ENCODE measurements around the gene CBX2.
"Not testable (repeated sequence)": the region's sequence is repeated elsewhere in the genome, so short reads cannot be mapped to it uniquely, and the experiment has no call there.

The CBX2 gene

DNA sequence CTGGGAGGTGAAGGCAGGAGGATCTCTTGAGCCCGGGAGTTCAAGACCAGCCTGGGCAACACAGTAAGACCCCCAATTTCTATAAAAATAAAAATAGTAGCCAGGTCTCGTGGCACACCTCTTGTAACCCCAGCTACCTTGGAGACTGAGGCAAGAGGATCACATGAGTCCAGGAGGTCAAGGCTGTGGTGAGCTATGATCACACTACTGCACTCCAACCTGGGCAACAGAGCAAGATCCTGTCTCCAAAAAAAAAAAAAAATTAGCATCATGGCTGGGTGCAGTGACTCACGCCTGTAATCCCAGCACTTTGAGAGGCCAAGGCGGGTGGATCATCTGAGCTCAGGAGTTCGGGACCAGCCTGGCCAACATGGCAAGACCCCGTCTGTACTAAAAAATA is 6.7 kb upstream of the CBX2 start:
- FAIRE-seq (no peak), DNase-seq (ENCODE audit: insufficient read length, low spot score) (no peak)
- TF ChIP-seq, protein P1, sequence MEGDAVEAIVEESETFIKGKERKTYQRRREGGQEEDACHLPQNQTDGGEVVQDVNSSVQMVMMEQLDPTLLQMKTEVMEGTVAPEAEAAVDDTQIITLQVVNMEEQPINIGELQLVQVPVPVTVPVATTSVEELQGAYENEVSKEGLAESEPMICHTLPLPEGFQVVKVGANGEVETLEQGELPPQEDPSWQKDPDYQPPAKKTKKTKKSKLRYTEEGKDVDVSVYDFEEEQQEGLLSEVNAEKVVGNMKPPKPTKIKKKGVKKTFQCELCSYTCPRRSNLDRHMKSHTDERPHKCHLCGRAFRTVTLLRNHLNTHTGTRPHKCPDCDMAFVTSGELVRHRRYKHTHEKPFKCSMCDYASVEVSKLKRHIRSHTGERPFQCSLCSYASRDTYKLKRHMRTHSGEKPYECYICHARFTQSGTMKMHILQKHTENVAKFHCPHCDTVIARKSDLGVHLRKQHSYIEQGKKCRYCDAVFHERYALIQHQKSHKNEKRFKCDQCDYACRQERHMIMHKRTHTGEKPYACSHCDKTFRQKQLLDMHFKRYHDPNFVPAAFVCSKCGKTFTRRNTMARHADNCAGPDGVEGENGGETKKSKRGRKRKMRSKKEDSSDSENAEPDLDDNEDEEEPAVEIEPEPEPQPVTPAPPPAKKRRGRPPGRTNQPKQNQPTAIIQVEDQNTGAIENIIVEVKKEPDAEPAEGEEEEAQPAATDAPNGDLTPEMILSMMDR (IDR thresholded peaks at IDR 0.05; ENCODE audit: insufficient read depth, missing control alignments), result no peak

DNA sequence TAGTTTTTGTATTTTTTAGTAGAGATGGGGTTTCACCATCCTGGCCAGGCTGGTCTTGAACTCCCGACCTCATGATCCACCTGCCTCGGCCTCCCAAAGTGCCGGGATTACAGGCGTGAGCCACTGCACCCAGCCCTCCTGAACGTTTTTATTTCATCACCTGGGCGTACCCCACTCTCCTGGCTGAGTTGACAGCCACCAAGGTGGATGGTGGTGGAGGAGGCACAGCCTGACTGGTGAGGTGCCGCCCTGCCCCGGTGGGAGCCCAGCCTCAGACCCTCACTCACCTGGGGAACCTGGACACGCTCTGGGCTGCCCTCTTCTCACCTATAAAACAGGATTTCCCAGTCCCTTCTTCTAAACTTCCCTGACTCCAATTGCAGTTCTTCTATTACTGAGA is 5.2 kb upstream of the CBX2 start:
- DNase-seq (ENCODE audit: insufficient read length, low spot score); FAIRE-seq: not testable (repeated sequence)

DNA sequence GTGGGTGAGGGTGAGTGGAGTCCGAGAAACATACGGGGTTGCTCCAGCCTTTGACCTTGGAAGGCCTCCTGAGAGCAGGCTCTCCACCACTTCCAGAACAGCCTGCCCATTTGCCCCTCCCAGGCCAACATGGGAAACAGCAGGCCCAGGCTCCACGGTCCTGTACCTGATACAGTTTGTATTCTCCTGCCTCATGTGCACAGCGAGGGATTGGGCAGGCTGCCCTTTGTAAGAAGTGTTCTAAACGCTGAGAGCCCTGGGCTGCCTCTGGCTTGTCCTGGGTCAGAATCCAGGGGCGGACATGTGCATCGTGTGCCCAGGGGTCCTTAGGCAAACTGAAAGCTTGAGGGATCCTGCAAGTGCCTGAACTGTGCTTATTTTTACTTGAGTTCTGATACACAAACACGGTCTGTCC is 3.4 kb upstream of the CBX2 start:
- FAIRE-seq, result no peak

DNA sequence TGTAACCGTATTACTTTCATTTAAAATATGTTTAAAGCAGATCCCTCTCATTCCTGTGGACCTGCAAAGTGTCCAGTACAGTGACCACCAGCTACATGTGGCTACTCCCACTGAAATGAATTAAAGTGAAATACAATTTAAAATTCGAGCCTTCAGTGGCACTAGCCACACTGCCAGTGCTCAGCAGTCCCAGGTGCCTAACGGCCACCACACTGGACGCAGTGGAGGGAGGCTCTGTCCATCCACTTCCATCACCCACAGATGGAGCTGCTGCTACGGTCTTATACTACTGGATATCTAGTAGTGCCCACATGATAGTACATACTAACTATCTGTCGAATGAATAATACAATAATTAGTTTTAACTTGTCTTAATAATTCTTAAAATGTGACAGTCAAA is 2.3 kb upstream of the CBX2 start:
- no peak for FAIRE-seq
- TF ChIP-seq, protein P1 (IDR thresholded peaks at IDR 0.05; ENCODE audit: insufficient read depth, missing control alignments), result no peak
- DNase-seq (ENCODE audit: insufficient read length, low spot score), result no peak

More for the DNA sequence above, 3.4 kb upstream of the CBX2 start:
- DNase-seq (ENCODE audit: insufficient read length, low spot score), result no peak
- TF ChIP-seq, protein P1 (IDR thresholded peaks at IDR 0.05; ENCODE audit: insufficient read depth, missing control alignments), result no peak

DNA sequence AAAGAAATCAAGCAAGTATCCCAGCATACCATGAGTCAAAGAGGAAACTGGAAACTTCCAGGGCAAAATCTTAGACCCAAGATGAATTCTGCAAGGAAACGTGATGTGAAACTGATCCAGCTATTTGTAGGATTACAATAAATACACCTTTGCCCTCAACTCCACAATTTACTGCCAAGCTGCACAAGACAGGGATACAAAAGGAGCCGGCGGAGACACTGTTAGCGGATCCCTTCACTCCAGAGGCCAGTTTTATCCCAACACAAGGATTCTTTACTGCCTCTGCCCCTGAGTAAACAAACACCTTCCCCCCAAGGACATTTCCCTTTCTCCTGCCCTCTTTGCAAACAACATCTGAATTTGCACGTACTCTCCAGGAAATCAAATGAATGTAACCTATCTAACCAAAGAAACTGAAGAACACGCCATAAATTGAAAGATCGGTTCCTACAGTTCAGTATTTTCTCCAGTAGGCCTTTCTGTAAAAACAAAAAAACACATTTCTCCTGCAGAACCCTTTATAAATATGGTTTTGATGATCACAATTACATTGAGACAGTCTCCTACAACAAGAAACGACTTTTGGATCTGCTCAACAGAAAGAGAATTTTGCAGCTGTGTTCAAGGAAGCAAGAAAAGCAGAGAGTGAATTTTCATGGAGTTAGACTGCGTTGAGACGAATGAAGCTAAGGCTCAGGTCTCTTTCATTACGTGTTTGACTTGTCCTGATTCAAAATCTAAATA is 1.4 kb upstream of the CBX2 start:
- FAIRE-seq (no peak), DNase-seq (ENCODE audit: insufficient read length, low spot score) (no peak)
- TF ChIP-seq, protein P1 (IDR thresholded peaks at IDR 0.05; ENCODE audit: insufficient read depth, missing control alignments), result no peak

DNA sequence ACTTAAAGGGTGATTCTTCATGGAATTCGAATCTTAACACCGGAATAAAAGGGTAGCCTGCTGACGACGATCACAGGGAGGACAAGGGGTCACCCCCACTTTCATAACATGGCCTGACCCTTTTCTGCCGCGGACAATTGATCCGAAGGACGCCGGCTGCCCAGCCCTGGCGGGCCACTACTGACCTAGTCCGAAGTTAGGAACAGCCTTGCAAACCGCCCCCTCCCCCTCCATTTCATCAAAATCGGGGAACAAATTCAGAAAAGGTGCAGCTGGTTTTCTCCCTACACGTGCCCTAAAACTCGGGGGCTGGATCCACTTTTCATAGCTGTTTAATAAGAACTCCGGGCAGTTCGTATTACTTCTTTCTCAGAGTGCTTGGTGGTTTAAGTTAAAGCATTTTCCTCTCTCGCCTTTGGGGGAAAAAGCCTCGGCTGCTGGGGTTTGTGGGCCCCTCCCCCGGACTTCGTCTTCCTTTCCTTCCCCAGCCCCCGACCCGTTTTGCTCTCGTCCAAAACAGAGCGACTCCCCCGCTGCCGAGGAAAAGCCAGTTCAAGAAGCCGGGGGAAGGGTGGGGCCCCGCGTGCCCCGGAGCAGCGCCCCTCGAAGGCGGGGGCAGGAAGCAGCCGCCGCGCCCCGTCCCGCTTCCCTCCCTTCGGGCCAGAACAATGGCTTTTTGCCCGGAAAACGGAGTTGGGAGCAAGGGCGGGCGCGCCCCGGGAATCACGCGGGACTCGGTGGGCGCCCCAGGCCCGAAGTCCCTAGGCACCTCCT is 641 bp upstream of the CBX2 start:
- FAIRE-seq (no peak), DNase-seq (ENCODE audit: insufficient read length, low spot score) (no peak)
- TF ChIP-seq, protein P1 (IDR thresholded peaks at IDR 0.05; ENCODE audit: insufficient read depth, missing control alignments), result peak; percentile 32

DNA sequence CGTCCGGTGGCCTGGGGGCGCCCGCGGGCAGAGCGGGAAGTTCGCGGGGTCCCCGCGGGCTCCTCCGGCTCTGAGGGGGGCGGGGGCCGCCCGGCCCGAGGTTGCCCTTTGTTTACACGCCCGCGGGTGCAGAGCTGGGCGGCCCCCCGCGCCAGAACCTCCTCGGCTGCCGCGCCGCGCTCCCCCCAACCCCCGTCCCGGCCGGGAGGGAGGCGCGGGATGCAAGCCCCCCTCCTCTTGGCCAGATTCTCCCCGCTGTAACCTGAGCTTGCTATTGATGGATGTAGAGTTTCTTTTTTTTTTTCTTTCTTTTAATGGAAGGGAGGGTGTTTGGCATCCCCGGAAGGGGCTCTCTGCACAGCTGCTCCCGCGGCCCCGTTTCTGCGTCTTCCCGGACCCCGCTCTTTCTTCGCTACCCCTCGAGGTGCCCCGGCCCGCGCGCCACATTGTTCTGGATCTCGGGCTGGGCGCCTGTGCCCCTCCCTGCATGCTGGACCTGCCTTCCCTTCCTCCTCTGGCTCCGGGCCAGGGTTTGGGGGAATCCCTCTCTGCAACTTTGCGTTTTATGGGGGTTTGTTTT is 646 bp downstream of the CBX2 start:
- no peak for DNase-seq (ENCODE audit: insufficient read length, low spot score)
- FAIRE-seq, result no peak
- TF ChIP-seq, protein P1 (IDR thresholded peaks at IDR 0.05; ENCODE audit: insufficient read depth, missing control alignments), result no peak
